Activated T-helper 1 cell treated with anti-CD3 and anti-CD28 coated beads, Interleukin-2, amount 50 U/mL, for 16 hours (primary cell): ENCODE measurements around the gene HYI.

ENCODE experiments used
- DNase-seq, 2 donors: peaks; one replicate each; pipeline ENCODE4 v3.0.0-alpha.2; 2020; ENCODE audit warnings: low read depth in 1 of 2, low spot score in 1 of 2

The HYI gene

DNA sequence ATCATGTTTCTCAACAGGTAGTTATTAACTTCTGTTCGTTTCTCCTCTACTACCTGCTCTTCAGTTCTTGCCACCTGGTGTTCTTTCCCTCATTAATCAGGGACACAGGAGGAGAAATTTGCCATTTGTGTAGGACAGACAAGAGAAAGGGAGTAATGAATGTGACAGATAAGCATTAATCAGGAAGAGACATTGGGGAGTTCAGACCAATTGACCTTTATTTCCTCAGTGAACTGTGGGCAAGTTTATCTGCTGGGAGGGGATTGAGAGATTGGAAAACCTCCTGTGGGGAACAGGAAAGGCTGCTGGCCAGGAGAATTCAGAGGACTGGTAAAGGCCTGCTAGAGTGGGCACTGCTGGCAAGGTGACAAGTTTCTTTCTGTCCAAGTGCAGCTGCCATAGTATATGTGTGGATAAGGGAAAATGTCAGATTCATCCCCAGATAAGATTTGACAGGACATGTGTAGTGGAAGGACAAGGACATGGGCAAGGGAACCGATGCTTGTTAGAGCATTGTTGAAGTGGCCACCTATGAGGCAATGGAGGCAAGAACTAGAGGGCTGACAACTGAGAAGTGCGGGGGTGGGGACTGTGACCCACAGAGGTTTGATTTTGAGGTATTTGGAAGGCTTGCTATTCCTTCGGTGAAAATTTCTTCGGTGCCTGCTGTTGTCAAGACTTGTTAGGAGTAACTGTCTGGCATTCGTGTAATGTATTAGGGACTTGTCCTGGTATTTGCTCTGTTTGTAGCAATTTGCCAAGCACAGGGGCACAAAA is 51.5 kb downstream of the HYI start:
- DNase-seq = no peak
